Stimulated activated CD4-positive, alpha-beta T cell treated with anti-CD3 and anti-CD28 coated beads, Interleukin-12 subunit alpha, Interleukin-12 subunit beta, amount 100 ng/mL, for 24 hours (primary cell): Measurements from ENCODE around the gene EXOC4.

ENCODE experiments used
- DNase-seq, 2 experiments: peaks; one replicate each; pipeline ENCODE4 v3.0.0-alpha.2; 2020; ENCODE audit warnings: low read depth in 2 of 2

Gene EXOC4

GRCh38 chr7:133491846-133492652, 239.2 kb downstream of the EXOC4 start:
- no peak for DNase-seq

- no peak for DNase-seq
Observed at GRCh38 chr7:133497061-133497460, 244.2 kb downstream of the EXOC4 start.

GRCh38 chr7:133501771-133502170, 248.9 kb downstream of the EXOC4 start:
- no peak for DNase-seq

GRCh38 chr7:133502498-133502897, 249.6 kb downstream of the EXOC4 start:
- DNase-seq = no peak

- no peak for DNase-seq
Observed at GRCh38 chr7:133502972-133503371, 250.1 kb downstream of the EXOC4 start.

GRCh38 chr7:133504825-133505224, 251.9 kb downstream of the EXOC4 start:
- DNase-seq = no peak

GRCh38 chr7:133509822-133510221, 256.9 kb downstream of the EXOC4 start:
- no peak for DNase-seq

GRCh38 chr7:133510326-133511055, 257.6 kb downstream of the EXOC4 start:
- no peak for DNase-seq

- no peak for DNase-seq
Observed at GRCh38 chr7:133511252-133511651, 258.4 kb downstream of the EXOC4 start.

- DNase-seq = no peak
Observed at GRCh38 chr7:133511708-133512107, 258.8 kb downstream of the EXOC4 start.

GRCh38 chr7:133512560-133512959, 259.7 kb downstream of the EXOC4 start:
- DNase-seq = no peak

GRCh38 chr7:133513608-133514007, 260.7 kb downstream of the EXOC4 start:
- no peak for DNase-seq

GRCh38 chr7:133514551-133514950, 261.7 kb downstream of the EXOC4 start:
- no peak for DNase-seq

GRCh38 chr7:133517766-133518165, 264.9 kb downstream of the EXOC4 start:
- DNase-seq = no peak

GRCh38 chr7:133518718-133519117, 265.8 kb downstream of the EXOC4 start:
- no peak for DNase-seq

- DNase-seq = no peak
Observed at GRCh38 chr7:133520248-133520647, 267.4 kb downstream of the EXOC4 start.

GRCh38 chr7:133522501-133522900, 269.6 kb downstream of the EXOC4 start:
- DNase-seq = no peak

GRCh38 chr7:133528796-133529195, 275.9 kb downstream of the EXOC4 start:
- DNase-seq = no peak

- no peak for DNase-seq
Observed at GRCh38 chr7:133529861-133530260, 277.0 kb downstream of the EXOC4 start.

GRCh38 chr7:133530682-133531081, 277.8 kb downstream of the EXOC4 start:
- no peak for DNase-seq

GRCh38 chr7:133534816-133535215, 281.9 kb downstream of the EXOC4 start:
- DNase-seq = no peak

- DNase-seq = no peak
Observed at GRCh38 chr7:133535308-133535707, 282.4 kb downstream of the EXOC4 start.

- DNase-seq = no peak
Observed at GRCh38 chr7:133536450-133536849, 283.6 kb downstream of the EXOC4 start.
